Gastrocnemius medialis (tissue), 4 donors: ENCODE results near the gene KCTD16. TPM values are rescaled to one million over a fixed set of nuclear protein-coding genes. Genes with fewer than 3 reads are reported as not detected.

ENCODE experiments used
- ATAC-seq, 2 donors: fragments of 150-250 bp; one replicate each; pipeline ENCODE4 v1.9.1; 2016
- DNase-seq, 2 donors: peaks; one replicate each; pipeline ENCODE4 v3.0.0-alpha.2; 2019
- H3K27ac ChIP-seq, 4 donors: fragments of 200-600 bp; sonication (generic); 1 replicate in 1 of 4; 2 replicates in 3 of 4; pipeline ENCODE4 v1.5.1; 2016 to 2018; ENCODE audit warnings: mild to moderate bottlenecking in 2 of 4, moderate library complexity in 1 of 4
- H3K27me3 ChIP-seq, 3 donors: fragments of 200-600 bp; sonication (generic) in 2 of 3; 1 replicate in 1 of 3; 2 replicates in 2 of 3; pipeline versions ENCODE4 v1.5.1 to v1.6.0; 2016 to 2019; ENCODE audit warnings: mild to moderate bottlenecking in 1 of 3, moderate library complexity in 1 of 3
- H3K36me3 ChIP-seq, 2 donors: fragments of 200-600 bp; sonication (generic) in 1 of 2; one replicate each; pipeline ENCODE4 v1.5.1; 2017 to 2018
- H3K4me1 ChIP-seq, 2 donors: fragments of 200-600 bp; sonication (generic) in 1 of 2; one replicate each; pipeline ENCODE4 v1.5.1; 2016 to 2017; ENCODE audit warnings: mild to moderate bottlenecking in 2 of 2
- H3K4me3 ChIP-seq, 4 donors: fragments of 200-600 bp; sonication (generic) in 3 of 4; 1 replicate in 1 of 4; 2 replicates in 3 of 4; pipeline ENCODE4 v1.5.1; 2016 to 2019; ENCODE audit warnings: mild to moderate bottlenecking in 2 of 4
- H3K9me3 ChIP-seq, 3 donors: fragments of 200-600 bp; sonication (generic) in 2 of 3; 1 replicate in 1 of 3; 2 replicates in 2 of 3; pipeline ENCODE4 v1.5.1; 2016 to 2019
- POLR2A ChIP-seq, 2 donors: fragments of 450-650 bp; IDR thresholded peaks; one replicate each; pipeline ENCODE4 v1.6.1; 2017; ENCODE audit warnings: antibody characterized with exemption in 2 of 2, mild to moderate bottlenecking in 2 of 2, moderate library complexity in 2 of 2
- in situ Hi-C, 4 donors: fragments of 200-750 bp; cut with MboI; loops; one replicate each; pipeline versions ENCODE4 v1.15.0 to v1.8.0; 2017; ENCODE audit warnings: low sequenced_read_pairs in 4 of 4
- intact Hi-C: fragments of 100-400 bp; cut with DNase I; formaldehyde crosslinking; loops from one replicate; pipeline ENCODE4 v1.15.1; 2023; ENCODE audit warnings: low total_unique reads
- total RNA-seq, 4 donors: library from RNA; depleted of rRNA; stranded (reverse); fragments of >200 nt; gene quantifications; one replicate each; pipeline versions ENCODE4 v1.1.0 to v1.2.3, GENCODE V29; 2016
- TF ChIP-seq, protein P1 (sequence below), 5 experiments: fragments of 450-650 bp in 3 of 5; fragments of 200-600 bp in 2 of 5; sonication (generic) in 2 of 5; IDR thresholded peaks in 4 of 5; conservative IDR thresholded peaks in 1 of 5; 1 replicate in 4 of 5; 2 replicates in 1 of 5; pipeline ENCODE4 v1.5.1; 2016 to 2019; ENCODE audit warnings: antibody characterized with exemption in 5 of 5, mild to moderate bottlenecking in 3 of 5, moderate library complexity in 3 of 5

The KCTD16 gene
- total RNA-seq, 4 donors from 2014 or later: 0.02 TPM; not detected in 3

DNA sequence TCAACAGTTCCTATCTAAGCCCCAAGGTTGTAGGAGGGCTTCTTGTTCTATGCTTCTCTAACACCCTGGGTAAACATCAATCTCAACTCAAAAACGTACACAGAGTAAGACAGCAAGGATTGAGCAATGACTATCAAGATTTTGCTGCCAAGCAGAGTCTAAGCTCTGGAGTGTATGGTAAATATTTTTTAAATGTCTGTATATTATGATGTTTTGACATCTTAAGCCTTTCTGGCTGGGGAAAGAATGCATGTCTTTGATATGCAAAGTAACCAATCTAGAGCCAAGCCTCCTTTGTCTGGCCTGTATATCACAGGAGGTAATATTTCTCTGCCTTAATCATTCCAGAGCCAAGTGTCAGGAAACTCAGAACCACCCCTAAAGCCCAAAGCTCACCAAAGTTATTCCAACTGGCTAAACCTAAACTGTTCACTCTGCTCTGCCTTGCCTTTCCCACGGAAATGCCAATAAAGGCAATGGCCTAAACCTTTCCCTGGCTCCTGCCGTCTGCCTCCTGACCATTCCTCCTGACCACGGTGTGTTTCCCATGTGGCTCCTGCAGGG, 45.4 kb upstream of the KCTD16 start:
- ATAC-seq (no peak), DNase-seq (no peak)
- Histone ChIP-seq H3K4me1 (no peaks in the 10 kb centered on the region), H3K27me3 (no peaks in the 10 kb centered on the region), H3K4me3 (no peak overlapping the region), H3K36me3 (no peaks in the 10 kb centered on the region), H3K9me3 (no peaks in the 10 kb centered on the region), H3K27ac (no peak overlapping the region)
- intact Hi-C loops (no loop called here), in situ Hi-C loops (loop anchor here in 1 of 4 donors (25.0 kb wide), 1 partner anchor 288 kb away; no protein-coding TSS in a partner anchor)
- TF ChIP-seq, protein P1, sequence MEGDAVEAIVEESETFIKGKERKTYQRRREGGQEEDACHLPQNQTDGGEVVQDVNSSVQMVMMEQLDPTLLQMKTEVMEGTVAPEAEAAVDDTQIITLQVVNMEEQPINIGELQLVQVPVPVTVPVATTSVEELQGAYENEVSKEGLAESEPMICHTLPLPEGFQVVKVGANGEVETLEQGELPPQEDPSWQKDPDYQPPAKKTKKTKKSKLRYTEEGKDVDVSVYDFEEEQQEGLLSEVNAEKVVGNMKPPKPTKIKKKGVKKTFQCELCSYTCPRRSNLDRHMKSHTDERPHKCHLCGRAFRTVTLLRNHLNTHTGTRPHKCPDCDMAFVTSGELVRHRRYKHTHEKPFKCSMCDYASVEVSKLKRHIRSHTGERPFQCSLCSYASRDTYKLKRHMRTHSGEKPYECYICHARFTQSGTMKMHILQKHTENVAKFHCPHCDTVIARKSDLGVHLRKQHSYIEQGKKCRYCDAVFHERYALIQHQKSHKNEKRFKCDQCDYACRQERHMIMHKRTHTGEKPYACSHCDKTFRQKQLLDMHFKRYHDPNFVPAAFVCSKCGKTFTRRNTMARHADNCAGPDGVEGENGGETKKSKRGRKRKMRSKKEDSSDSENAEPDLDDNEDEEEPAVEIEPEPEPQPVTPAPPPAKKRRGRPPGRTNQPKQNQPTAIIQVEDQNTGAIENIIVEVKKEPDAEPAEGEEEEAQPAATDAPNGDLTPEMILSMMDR (IDR thresholded peaks at IDR 0.05 in 4 of 5, conservative IDR thresholded peaks at IDR 0.05 in 1 of 5): no peak
- no peak for TF ChIP-seq POLR2A (IDR thresholded peaks at IDR 0.05)

DNA sequence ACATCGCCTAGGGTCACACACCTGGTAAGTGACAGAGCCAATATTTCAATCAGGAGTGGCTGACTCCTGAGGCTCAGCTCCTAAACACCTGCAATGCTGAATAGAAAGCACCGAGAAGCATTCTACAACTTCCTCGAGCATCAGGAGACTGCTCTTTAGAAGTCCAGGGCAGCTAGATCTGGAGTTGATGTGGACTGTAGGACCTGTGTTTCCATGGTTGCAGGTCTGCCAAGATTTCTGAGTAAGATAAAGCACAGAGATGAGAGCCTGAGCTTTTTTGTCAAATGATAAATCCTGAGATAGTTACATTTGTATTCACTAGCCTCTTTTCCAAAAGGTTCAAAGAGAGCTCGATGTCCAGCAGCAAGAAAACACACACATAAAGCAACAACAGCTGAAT, 44.0 kb upstream of the KCTD16 start:
- no peaks in the 10 kb centered on the region for H3K9me3 ChIP-seq
- H3K27ac ChIP-seq: no peak overlapping the region
- ATAC-seq: no peak
- in situ Hi-C loops: loop anchor here in 1 of 4 donors (25.0 kb wide), 1 partner anchor 289 kb away; no protein-coding TSS in a partner anchor
- intact Hi-C loops: no loop called here
- H3K4me1 ChIP-seq: no peaks in the 10 kb centered on the region
- no peak overlapping the region for H3K4me3 ChIP-seq
- H3K27me3 ChIP-seq: no peaks in the 10 kb centered on the region
- H3K36me3 ChIP-seq: no peaks in the 10 kb centered on the region
- DNase-seq: no peak
- TF ChIP-seq POLR2A (IDR thresholded peaks at IDR 0.05): no peak
- TF ChIP-seq, protein P1 (IDR thresholded peaks at IDR 0.05 in 4 of 5, conservative IDR thresholded peaks at IDR 0.05 in 1 of 5): no peak

GRCh38 chr5:144128844-144129243, 41.8 kb upstream of the KCTD16 start:
- DNase-seq: no peak
- Histone ChIP-seq H3K4me1 (no peaks in the 10 kb centered on the region), H3K27ac (no peak overlapping the region), H3K36me3 (no peaks in the 10 kb centered on the region), H3K27me3 (no peaks in the 10 kb centered on the region), H3K4me3 (no peak overlapping the region), H3K9me3 (no peaks in the 10 kb centered on the region)
- TF ChIP-seq POLR2A (IDR thresholded peaks at IDR 0.05): no peak
- TF ChIP-seq, protein P1 (IDR thresholded peaks at IDR 0.05 in 4 of 5, conservative IDR thresholded peaks at IDR 0.05 in 1 of 5): no peak
- in situ Hi-C loops: loop anchor here in 1 of 4 donors (25.0 kb wide), 1 partner anchor 292 kb away; no protein-coding TSS in a partner anchor
- intact Hi-C loops: no loop called here
- ATAC-seq: no peak

DNA sequence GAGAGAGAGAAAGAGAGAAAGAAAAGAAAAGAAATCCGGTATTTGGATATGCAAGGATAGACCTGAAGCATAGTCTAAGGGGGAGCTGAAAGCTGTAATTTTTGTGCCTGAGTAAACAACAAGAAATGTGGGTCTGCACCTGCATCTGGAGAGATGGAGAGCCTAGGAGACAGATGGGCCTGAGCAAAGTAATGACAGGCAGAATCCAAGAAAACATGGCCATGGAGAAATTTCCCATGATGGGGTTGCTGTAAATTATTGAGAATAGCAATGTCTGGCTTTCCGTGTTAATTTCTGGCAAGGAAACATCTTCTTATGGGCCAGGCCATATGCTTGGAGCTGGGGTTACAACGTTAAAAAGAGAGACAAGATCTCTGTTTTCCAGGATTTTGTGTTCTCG, 40.4 kb upstream of the KCTD16 start:
- peaks cover 0 to under 1% of the 10 kb centered on the region in 2 donors for H3K4me1 ChIP-seq
- DNase-seq (no peak), ATAC-seq (no peak)
- no peaks in the 10 kb centered on the region for H3K9me3 ChIP-seq
- TF ChIP-seq, protein P1 (IDR thresholded peaks at IDR 0.05 in 4 of 5, conservative IDR thresholded peaks at IDR 0.05 in 1 of 5): no peak
- no peak for TF ChIP-seq POLR2A (IDR thresholded peaks at IDR 0.05)
- H3K27ac ChIP-seq: no peak overlapping the region
- H3K27me3 ChIP-seq: no peaks in the 10 kb centered on the region
- in situ Hi-C loops (loop anchor here in 1 of 4 donors (25.0 kb wide), 1 partner anchor 293 kb away; no protein-coding TSS in a partner anchor), intact Hi-C loops (no loop called here)
- H3K36me3 ChIP-seq: no peaks in the 10 kb centered on the region
- H3K4me3 ChIP-seq: no peak overlapping the region
